ENCODE data around the gene TMCO4. TPM values are rescaled to one million over a fixed set of nuclear protein-coding genes. Genes with fewer than 3 reads are reported as not detected.

Gene TMCO4
- total and polyA plus RNA-seq, 2 donors (not counting 1 experiment from before 2014, with no cell fraction given), result 21.7 to 31.3 TPM

GRCh38 chr1:19728413-19729145, 71.1 kb downstream of the TMCO4 start:
- Mint-ChIP-seq H3K4me3 (no peak overlapping the region), H3K4me1 (no peaks in the 10 kb centered on the region), H3K9me3 (ENCODE audit: insufficient read depth) (peaks cover 7% of the 10 kb centered on the region), H3K27ac (no peak overlapping the region), H3K27me3 (no peaks in the 10 kb centered on the region)
- peaks cover 0 to 38% of the 10 kb centered on the region in 2 experiments for H3K36me3 ChIP-seq (replicated peaks in 1 of 2; ENCODE audit: control extremely low read depth in 1 of 2, control insufficient read depth in 1 of 2, extremely low read depth in 1 of 2, insufficient read depth in 2 of 2, low read length in 1 of 2)
- no peak for TF ChIP-seq EZH2 (IDR thresholded peaks at IDR 0.05; ENCODE audit: borderline replicate concordance, insufficient read depth, low read depth, low read length, poor library complexity, severe bottlenecking)
- TF ChIP-seq CTCF (IDR thresholded peaks at IDR 0.05), result no peak
- H3K9ac ChIP-seq (ENCODE audit: low read length), result no peak overlapping the region
- H3K4me3 ChIP-seq (ENCODE audit: control extremely low read depth in 1 of 5, extremely low read depth in 1 of 5, insufficient read depth in 1 of 5, low read depth in 2 of 5, low read length in 4 of 5), result no peak overlapping the region
- CTCF ChIA-PET, result no interaction called here
- intact Hi-C loops (cut with micrococcal nuclease), result no loop called here
- H3K9me3 ChIP-seq (ENCODE audit: control extremely low read depth in 1 of 3, control insufficient read depth in 2 of 3, insufficient read depth in 1 of 3, low read length in 2 of 3), result peaks cover 0 to 10% (median 5%) of the 10 kb centered on the region in 3 donors
- no peaks in the 10 kb centered on the region for H3K4me1 ChIP-seq (ENCODE audit: control insufficient read depth in 2 of 2, insufficient read depth in 2 of 2, low read length in 2 of 2)
- DNase-seq (no peak), ATAC-seq (ENCODE audit: low read depth) (no peak)
- H3K27ac ChIP-seq (ENCODE audit: low read length in 2 of 2), result no peak overlapping the region
- WGBS (ENCODE audit: insufficient coverage), result 97% methylated on average over 5 of the region's 5 CpGs
- H4K20me1 ChIP-seq (ENCODE audit: control insufficient read depth, insufficient read depth, low read length, poor library complexity, severe bottlenecking), result no peaks in the 10 kb centered on the region
- POLR2A ChIA-PET, result no interaction called here
- no peak overlapping the region for H2AFZ ChIP-seq (ENCODE audit: insufficient read depth, low read depth, low read length, poor library complexity, severe bottlenecking)
- H3K4me2 ChIP-seq (replicated peaks; ENCODE audit: low read depth, low read length, poor library complexity, severe bottlenecking), result no peak overlapping the region
- no peaks in the 10 kb centered on the region for H3K79me2 ChIP-seq (ENCODE audit: control insufficient read depth, insufficient read depth, low read length)
- no peaks in the 10 kb centered on the region for H3K27me3 ChIP-seq (replicated peaks in 1 of 4; ENCODE audit: control extremely low read depth in 1 of 4, control insufficient read depth in 3 of 4, insufficient read depth in 4 of 4, low read length in 3 of 4)

GRCh38 chr1:19725606-19726005, 74.1 kb downstream of the TMCO4 start:
- no peak overlapping the region for H3K4me2 ChIP-seq (replicated peaks; ENCODE audit: low read depth, low read length, poor library complexity, severe bottlenecking)
- H3K27me3 ChIP-seq (replicated peaks in 1 of 4; ENCODE audit: control extremely low read depth in 1 of 4, control insufficient read depth in 3 of 4, insufficient read depth in 4 of 4, low read length in 3 of 4), result no peaks in the 10 kb centered on the region
- H3K9me3 ChIP-seq (ENCODE audit: control extremely low read depth in 1 of 3, control insufficient read depth in 2 of 3, insufficient read depth in 1 of 3, low read length in 2 of 3), result peaks cover 0 to 6% (median 5%) of the 10 kb centered on the region in 3 donors
- no peak for DNase-seq
- H3K9me3 Mint-ChIP-seq (ENCODE audit: insufficient read depth), result peaks cover 7% of the 10 kb centered on the region
- no peak overlapping the region for H3K4me3 Mint-ChIP-seq
- no peaks in the 10 kb centered on the region for H3K4me1 Mint-ChIP-seq
- intact Hi-C loops (cut with micrococcal nuclease), result no loop called here
- H2AFZ ChIP-seq (ENCODE audit: insufficient read depth, low read depth, low read length, poor library complexity, severe bottlenecking), result no peak overlapping the region
- no peaks in the 10 kb centered on the region for H3K79me2 ChIP-seq (ENCODE audit: control insufficient read depth, insufficient read depth, low read length)
- ATAC-seq (ENCODE audit: low read depth), result no peak
- no peaks in the 10 kb centered on the region for H3K27me3 Mint-ChIP-seq
- no peak overlapping the region for H3K27ac Mint-ChIP-seq
- TF ChIP-seq EZH2 (IDR thresholded peaks at IDR 0.05; ENCODE audit: borderline replicate concordance, insufficient read depth, low read depth, low read length, poor library complexity, severe bottlenecking) (no peak), CTCF (IDR thresholded peaks at IDR 0.05) (no peak)
- peaks cover 0 to 30% of the 10 kb centered on the region in 2 experiments for H3K36me3 ChIP-seq (replicated peaks in 1 of 2; ENCODE audit: control extremely low read depth in 1 of 2, control insufficient read depth in 1 of 2, extremely low read depth in 1 of 2, insufficient read depth in 2 of 2, low read length in 1 of 2)
- POLR2A ChIA-PET, result no interaction called here
- CTCF ChIA-PET, result interaction anchor here (1.8 kb wide), 1 partner anchor 10 kb away, joined by 6 read pairs; no protein-coding TSS in a partner anchor
- no peak overlapping the region for H3K27ac ChIP-seq (ENCODE audit: low read length in 2 of 2)
- no peak overlapping the region for H3K9ac ChIP-seq (ENCODE audit: low read length)
- no peaks in the 10 kb centered on the region for H4K20me1 ChIP-seq (ENCODE audit: control insufficient read depth, insufficient read depth, low read length, poor library complexity, severe bottlenecking)
- 99% methylated on average over 9 of the region's 9 CpGs for whole genome bisulfite sequencing (ENCODE audit: insufficient coverage)
- H3K4me3 ChIP-seq (ENCODE audit: control extremely low read depth in 1 of 5, extremely low read depth in 1 of 5, insufficient read depth in 1 of 5, low read depth in 2 of 5, low read length in 4 of 5), result no peak overlapping the region
- no peaks in the 10 kb centered on the region for H3K4me1 ChIP-seq (ENCODE audit: control insufficient read depth in 2 of 2, insufficient read depth in 2 of 2, low read length in 2 of 2)

All from B cell (primary cell).